Fibroblast of lung (primary cell): ENCODE data around the gene SMIM38. TPM values are rescaled to one million over a fixed set of nuclear protein-coding genes. Genes with fewer than 3 reads are reported as not detected.

Experiments
- DNase-seq, 2 donors: peaks; one replicate each; pipeline versions ENCODE4 v3.0.0 to v3.0.0-alpha.2; 2010; ENCODE audit warnings: low read depth in 2 of 2
- H2AFZ ChIP-seq: 2 replicates; pipeline ENCODE4 v1.5.1; 2012; ENCODE audit warnings: low read length, control low read depth, inconsistent platforms
- H3K27ac ChIP-seq: 2 replicates; pipeline ENCODE4 v1.5.1; 2011; ENCODE audit warnings: low read length, control low read depth; ENCODE audit not compliant: insufficient read depth
- H3K27me3 ChIP-seq: 2 replicates; pipeline ENCODE4 v1.5.1; 2011; ENCODE audit warnings: mild to moderate bottlenecking, low read length; ENCODE audit not compliant: control insufficient read depth, insufficient read depth
- H3K36me3 ChIP-seq: 2 replicates; pipeline ENCODE4 v1.5.1; 2011; ENCODE audit warnings: low read length; ENCODE audit not compliant: control insufficient read depth, insufficient read depth
- H3K4me1 ChIP-seq: 2 replicates; pipeline ENCODE4 v1.5.1; 2011; ENCODE audit warnings: low read length; ENCODE audit not compliant: control insufficient read depth, insufficient read depth; ENCODE audit errors: extremely low read depth
- H3K4me2 ChIP-seq: 2 replicates; pipeline ENCODE4 v1.5.1; 2011; ENCODE audit warnings: low read length, control low read depth; ENCODE audit not compliant: insufficient read depth; ENCODE audit errors: extremely low read depth
- H3K4me3 ChIP-seq, 4 experiments: fragments of 200-600 bp in 1 of 4; sonication (generic) in 1 of 4; replicated peaks in 1 of 4; 2 replicates each; pipeline ENCODE4 v1.5.1; 2011 to 2016; ENCODE audit warnings: low read length in 4 of 4, low read depth in 3 of 4, mild to moderate bottlenecking in 3 of 4, control low read depth in 2 of 4, inconsistent platforms in 1 of 4, mixed read lengths in 1 of 4; ENCODE audit not compliant: insufficient read depth in 1 of 4; ENCODE audit errors: control extremely low read depth in 1 of 4
- H3K79me2 ChIP-seq: 2 replicates; pipeline ENCODE4 v1.5.1; 2012; ENCODE audit warnings: mild to moderate bottlenecking, low read length, inconsistent platforms; ENCODE audit not compliant: control insufficient read depth, insufficient read depth
- H3K9ac ChIP-seq: 2 replicates; pipeline ENCODE4 v1.5.1; 2011; ENCODE audit warnings: mild to moderate bottlenecking, low read length, control low read depth; ENCODE audit not compliant: insufficient read depth
- H3K9me3 ChIP-seq: 2 replicates; pipeline ENCODE4 v1.5.1; 2012; ENCODE audit warnings: low read depth, low read length; ENCODE audit not compliant: control insufficient read depth, insufficient read depth
- H4K20me1 ChIP-seq: 2 replicates; pipeline ENCODE4 v1.5.1; 2011; ENCODE audit warnings: low read length; ENCODE audit not compliant: control insufficient read depth, insufficient read depth; ENCODE audit errors: extremely low read depth
- EZH2 ChIP-seq: IDR thresholded peaks from 2 replicates; pipeline ENCODE4 v1.5.1; 2012; ENCODE audit warnings: low read length, control low read depth, mild to moderate bottlenecking; ENCODE audit errors: missing control alignments
- polyA plus RNA-seq, 2 donors: library from polyadenylated mRNA; depleted of rRNA in 1 of 2; stranded (reverse) in 1 of 2; unstranded in 1 of 2; fragments of >200 nt; gene quantifications; 2 replicates each; pipeline ENCODE4 v1.2.1, GENCODE V29; 2011 to 2012; ENCODE audit warnings: missing spikeins in 1 of 2
- total RNA-seq: library from RNA; depleted of rRNA; stranded (reverse); fragments of >200 nt; gene quantifications from 2 replicates; pipeline ENCODE4 v1.2.1, GENCODE V29; 2014
- TF ChIP-seq, protein P1 (sequence below), 2 donors: IDR thresholded peaks in 1 of 2; conservative IDR thresholded peaks in 1 of 2; 1 replicate in 1 of 2; 2 replicates in 1 of 2; pipeline ENCODE4 v1.5.1; 2011 to 2012; ENCODE audit warnings: low read length in 2 of 2, control low read depth in 1 of 2, inconsistent platforms in 1 of 2, low read depth in 1 of 2, mild to moderate bottlenecking in 1 of 2

SMIM38 gene
- total and polyA plus RNA-seq, 2 donors (not counting 1 experiment from before 2014, with no cell fraction given), result 0.06 to 0.33 TPM

DNA sequence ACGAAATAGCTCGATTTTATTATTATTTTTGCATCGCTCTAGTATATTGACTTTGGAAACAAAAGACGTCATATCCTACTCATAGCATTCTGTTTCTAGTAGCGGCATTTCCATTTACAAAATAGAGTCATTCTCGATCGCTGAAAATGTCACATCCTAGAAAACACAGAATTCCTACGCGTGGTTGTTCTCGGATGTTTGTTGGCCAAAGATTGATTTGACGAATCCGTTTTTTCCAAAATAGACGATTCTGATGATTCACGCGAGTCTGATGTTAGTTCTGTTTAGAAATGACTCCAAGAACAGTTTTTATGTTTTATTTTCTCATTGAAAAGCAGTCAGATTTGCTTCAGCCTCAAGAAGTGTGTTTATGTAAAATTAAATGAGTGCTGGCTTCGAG lies 47.6 kb downstream of the SMIM38 start:
- Histone ChIP-seq H2AFZ (no peak overlapping the region), H3K27me3 (peaks cover 5% of the 10 kb centered on the region), H3K27ac (no peak overlapping the region), H3K4me2 (peak overlapping the region; percentile 1), H3K9ac (no peak overlapping the region), H3K9me3 (no peaks in the 10 kb centered on the region), H4K20me1 (no peaks in the 10 kb centered on the region), H3K36me3 (no peaks in the 10 kb centered on the region), H3K4me3 (no peak overlapping the region), H3K79me2 (no peaks in the 10 kb centered on the region), H3K4me1 (no peaks in the 10 kb centered on the region)
- DNase-seq, result peak in 1 of 2 donors; percentile 24
- TF ChIP-seq, protein P1, sequence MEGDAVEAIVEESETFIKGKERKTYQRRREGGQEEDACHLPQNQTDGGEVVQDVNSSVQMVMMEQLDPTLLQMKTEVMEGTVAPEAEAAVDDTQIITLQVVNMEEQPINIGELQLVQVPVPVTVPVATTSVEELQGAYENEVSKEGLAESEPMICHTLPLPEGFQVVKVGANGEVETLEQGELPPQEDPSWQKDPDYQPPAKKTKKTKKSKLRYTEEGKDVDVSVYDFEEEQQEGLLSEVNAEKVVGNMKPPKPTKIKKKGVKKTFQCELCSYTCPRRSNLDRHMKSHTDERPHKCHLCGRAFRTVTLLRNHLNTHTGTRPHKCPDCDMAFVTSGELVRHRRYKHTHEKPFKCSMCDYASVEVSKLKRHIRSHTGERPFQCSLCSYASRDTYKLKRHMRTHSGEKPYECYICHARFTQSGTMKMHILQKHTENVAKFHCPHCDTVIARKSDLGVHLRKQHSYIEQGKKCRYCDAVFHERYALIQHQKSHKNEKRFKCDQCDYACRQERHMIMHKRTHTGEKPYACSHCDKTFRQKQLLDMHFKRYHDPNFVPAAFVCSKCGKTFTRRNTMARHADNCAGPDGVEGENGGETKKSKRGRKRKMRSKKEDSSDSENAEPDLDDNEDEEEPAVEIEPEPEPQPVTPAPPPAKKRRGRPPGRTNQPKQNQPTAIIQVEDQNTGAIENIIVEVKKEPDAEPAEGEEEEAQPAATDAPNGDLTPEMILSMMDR (conservative IDR thresholded peaks at IDR 0.05 in 1 of 2, IDR thresholded peaks at IDR 0.05 in 1 of 2; ENCODE audit: low read depth in 1 of 2, low read length in 2 of 2), result no peak
- TF ChIP-seq EZH2, result no peak

DNA sequence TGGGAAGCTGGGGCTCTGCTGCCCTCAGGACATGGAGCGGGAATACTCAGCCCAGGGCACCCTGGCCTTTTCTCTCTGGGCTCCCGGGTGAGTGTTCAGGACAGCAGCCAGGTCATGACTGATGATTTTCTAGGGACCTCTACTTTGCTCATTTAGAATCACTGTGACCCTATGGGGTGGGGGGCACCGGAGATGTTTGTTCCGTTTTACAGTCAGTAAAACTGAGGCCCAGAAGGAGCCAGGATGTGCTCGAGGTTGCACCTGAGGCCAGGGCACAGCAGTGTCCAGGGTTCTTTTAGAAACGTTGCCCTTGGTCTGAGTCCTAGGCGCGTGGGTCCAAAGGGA lies 48.1 kb downstream of the SMIM38 start:
- no peak for DNase-seq
- Histone ChIP-seq H3K4me3 (no peak overlapping the region), H3K9me3 (no peaks in the 10 kb centered on the region), H3K36me3 (no peaks in the 10 kb centered on the region), H3K4me1 (no peaks in the 10 kb centered on the region), H3K9ac (no peak overlapping the region), H4K20me1 (no peaks in the 10 kb centered on the region), H2AFZ (no peak overlapping the region), H3K4me2 (no peak overlapping the region), H3K79me2 (no peaks in the 10 kb centered on the region), H3K27ac (no peak overlapping the region), H3K27me3 (peaks cover 5% of the 10 kb centered on the region)
- no peak for TF ChIP-seq EZH2
- TF ChIP-seq, protein P1 (conservative IDR thresholded peaks at IDR 0.05 in 1 of 2, IDR thresholded peaks at IDR 0.05 in 1 of 2; ENCODE audit: low read depth in 1 of 2, low read length in 2 of 2), result no peak

DNA sequence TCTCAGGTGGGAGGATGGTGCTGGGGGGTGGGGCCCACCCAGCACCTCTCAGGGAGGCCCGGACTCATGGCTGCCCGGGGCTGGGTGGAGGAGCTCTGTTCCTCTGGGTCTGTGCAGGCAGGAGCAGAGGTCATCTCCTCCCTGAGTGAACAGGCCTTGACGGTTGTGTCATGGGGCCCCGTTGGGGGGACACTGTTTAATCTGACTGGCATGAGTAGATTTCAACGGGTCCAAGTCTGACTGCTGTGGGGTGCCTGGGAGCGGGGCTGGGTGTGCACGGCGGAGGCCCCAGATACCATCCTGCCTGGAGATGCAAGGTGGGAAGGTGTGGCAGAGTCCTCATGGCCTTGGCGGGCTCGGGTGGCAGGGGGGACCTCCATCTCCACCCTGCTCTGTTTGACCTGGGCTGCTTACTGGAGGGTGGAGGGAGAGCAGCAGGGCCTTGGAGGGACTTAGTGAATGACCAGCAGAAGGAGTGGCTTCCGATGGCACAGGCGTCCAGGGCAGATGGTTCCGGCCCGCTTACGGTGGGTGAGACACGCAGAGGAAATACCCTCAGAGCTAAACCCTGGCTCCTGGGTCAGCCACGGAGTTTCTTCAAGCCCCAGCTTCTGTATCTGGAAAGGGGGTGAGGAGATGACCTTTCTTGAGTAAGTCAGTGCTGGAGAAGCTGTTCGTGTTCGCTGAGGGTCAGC lies 48.7 kb downstream of the SMIM38 start:
- Histone ChIP-seq H2AFZ (no peak overlapping the region), H3K27me3 (peaks cover 5% of the 10 kb centered on the region), H3K9ac (no peak overlapping the region), H3K4me1 (no peaks in the 10 kb centered on the region), H3K27ac (no peak overlapping the region), H4K20me1 (no peaks in the 10 kb centered on the region), H3K79me2 (no peaks in the 10 kb centered on the region), H3K9me3 (no peaks in the 10 kb centered on the region), H3K36me3 (no peaks in the 10 kb centered on the region), H3K4me3 (no peak overlapping the region), H3K4me2 (no peak overlapping the region)
- no peak for TF ChIP-seq EZH2
- TF ChIP-seq, protein P1 (conservative IDR thresholded peaks at IDR 0.05 in 1 of 2, IDR thresholded peaks at IDR 0.05 in 1 of 2; ENCODE audit: low read depth in 1 of 2, low read length in 2 of 2), result no peak
- no peak for DNase-seq
